OCI-LY1 (cell line): ENCODE measurements around the gene PRPF18.

Experiments used
- EZH2 ChIP-seq: fragments of 200-600 bp; sonication (generic), shearing (Covaris generic); IDR thresholded peaks from 2 replicates; pipeline ENCODE4 v1.8.0; 2017; ENCODE audit warnings: borderline replicate concordance, mixed run types, mild to moderate bottlenecking, antibody characterized with exemption, low read length, moderate library complexity, mixed read lengths
- TF ChIP-seq, protein P1 (sequence below): fragments of 200-600 bp; sonication (generic), shearing (Covaris generic); IDR thresholded peaks from 2 replicates; pipeline ENCODE4 v1.5.1; 2017; ENCODE audit warnings: mild to moderate bottlenecking, antibody characterized with exemption, low read length, moderate library complexity, mixed read lengths

DNA sequence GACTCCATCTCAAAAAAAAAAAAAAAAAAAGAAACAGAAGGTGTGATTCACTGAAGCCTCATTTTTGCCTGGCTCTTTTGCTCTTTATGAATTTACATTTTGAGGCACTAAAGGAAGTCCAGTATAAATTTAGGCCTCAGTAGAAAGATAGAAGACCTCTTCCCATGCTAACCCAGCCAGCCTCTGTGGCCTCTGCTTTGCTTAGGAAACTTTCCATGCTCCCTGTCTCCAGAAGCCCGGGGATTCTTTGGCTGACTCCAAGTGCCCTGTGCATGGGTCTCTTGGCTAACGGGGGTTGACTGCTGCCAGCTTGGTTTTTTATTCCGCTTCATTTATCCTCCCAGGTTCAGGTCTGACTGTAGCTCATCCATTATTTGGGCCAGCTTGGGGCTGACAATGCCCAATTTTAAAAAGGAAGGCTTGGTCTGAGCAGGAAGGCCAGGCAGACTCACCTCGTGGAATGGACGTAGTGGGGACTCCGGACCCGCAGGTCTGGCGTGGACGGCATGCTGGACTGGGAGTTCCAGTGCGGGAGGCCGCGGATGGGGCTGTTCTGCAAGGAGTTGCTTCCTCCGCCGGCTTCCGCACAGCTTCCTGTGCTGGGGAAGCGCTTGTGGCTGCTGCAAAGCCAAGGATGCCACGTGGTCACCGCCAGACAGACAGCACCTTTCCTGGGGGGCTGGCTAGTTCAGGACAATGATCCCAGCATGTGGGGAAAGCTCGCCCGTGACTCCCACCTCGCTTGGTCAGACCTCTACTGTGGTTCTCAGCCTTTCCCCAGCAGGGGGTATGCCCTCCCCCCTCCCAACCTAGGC, 72.3 kb downstream of the PRPF18 start:
- TF ChIP-seq, protein P1, sequence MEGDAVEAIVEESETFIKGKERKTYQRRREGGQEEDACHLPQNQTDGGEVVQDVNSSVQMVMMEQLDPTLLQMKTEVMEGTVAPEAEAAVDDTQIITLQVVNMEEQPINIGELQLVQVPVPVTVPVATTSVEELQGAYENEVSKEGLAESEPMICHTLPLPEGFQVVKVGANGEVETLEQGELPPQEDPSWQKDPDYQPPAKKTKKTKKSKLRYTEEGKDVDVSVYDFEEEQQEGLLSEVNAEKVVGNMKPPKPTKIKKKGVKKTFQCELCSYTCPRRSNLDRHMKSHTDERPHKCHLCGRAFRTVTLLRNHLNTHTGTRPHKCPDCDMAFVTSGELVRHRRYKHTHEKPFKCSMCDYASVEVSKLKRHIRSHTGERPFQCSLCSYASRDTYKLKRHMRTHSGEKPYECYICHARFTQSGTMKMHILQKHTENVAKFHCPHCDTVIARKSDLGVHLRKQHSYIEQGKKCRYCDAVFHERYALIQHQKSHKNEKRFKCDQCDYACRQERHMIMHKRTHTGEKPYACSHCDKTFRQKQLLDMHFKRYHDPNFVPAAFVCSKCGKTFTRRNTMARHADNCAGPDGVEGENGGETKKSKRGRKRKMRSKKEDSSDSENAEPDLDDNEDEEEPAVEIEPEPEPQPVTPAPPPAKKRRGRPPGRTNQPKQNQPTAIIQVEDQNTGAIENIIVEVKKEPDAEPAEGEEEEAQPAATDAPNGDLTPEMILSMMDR = no peak
- TF ChIP-seq EZH2 = no peak
